K562 (cell line): ENCODE results near the gene RAB31. TPM values are rescaled to one million over a fixed set of nuclear protein-coding genes. Genes with fewer than 3 reads are reported as not detected.

Source experiments
- BCOR ChIP-seq: fragments of 450-650 bp; IDR thresholded peaks from 2 replicates; pipeline ENCODE4 v1.6.1; 2016
- CCAR2 ChIP-seq: fragments of 200-400 bp; formaldehyde crosslinking; IDR thresholded peaks from 2 replicates; pipeline ENCODE4 v1.6.1; 2017; ENCODE audit warnings: mild to moderate bottlenecking, low read depth, low read length
- CREB1 ChIP-seq, 2 experiments: sonication (generic) in 1 of 2; formaldehyde crosslinking in 1 of 2; IDR thresholded peaks; 2 replicates each; pipeline versions ENCODE4 v1.6.1 to v1.8.0; 2012 to 2022; ENCODE audit warnings: inconsistent platforms in 1 of 2, mild to moderate bottlenecking in 1 of 2, missing genetic modification reagents in 1 of 2, moderate library complexity in 1 of 2
- ESRRA ChIP-seq: fragments of 450-650 bp; IDR thresholded peaks from 2 replicates; pipeline ENCODE4 v1.6.1; 2014; ENCODE audit warnings: low read depth, mild to moderate bottlenecking, moderate library complexity, borderline replicate concordance
- PCBP1 ChIP-seq: fragments of 200-400 bp; formaldehyde crosslinking; IDR thresholded peaks from 2 replicates; pipeline ENCODE4 v1.6.1; 2018; ENCODE audit warnings: mild to moderate bottlenecking, low read depth, low read length; ENCODE audit not compliant: poor library complexity, severe bottlenecking
- STAT5B ChIP-seq: fragments of 250-450 bp; sonication (Bioruptor Pico); IDR thresholded peaks from 2 replicates; pipeline ENCODE4 v1.8.0; 2021; ENCODE audit warnings: mild to moderate bottlenecking, inconsistent platforms
- TOE1 ChIP-seq, 2 experiments: fragments of 450-650 bp in 1 of 2; sonication (generic) in 1 of 2; formaldehyde crosslinking in 1 of 2; IDR thresholded peaks; 2 replicates each; pipeline versions ENCODE4 v1.7.1 to v1.8.0; 2016 to 2022; ENCODE audit warnings: borderline replicate concordance in 2 of 2, mild to moderate bottlenecking in 2 of 2, antibody characterized with exemption in 1 of 2, inconsistent platforms in 1 of 2, low read depth in 1 of 2, missing genetic modification reagents in 1 of 2, moderate library complexity in 1 of 2
- ZBED1 ChIP-seq: IDR thresholded peaks from 2 replicates; pipeline ENCODE4 v1.6.1; 2014
- ZNF232 ChIP-seq: sonication (generic); formaldehyde crosslinking; IDR thresholded peaks from 2 replicates; pipeline ENCODE4 v1.8.0; 2022; ENCODE audit warnings: mild to moderate bottlenecking, missing genetic modification reagents
- ZNF408 ChIP-seq: fragments of 250-450 bp; sonication (Bioruptor Pico); IDR thresholded peaks from 2 replicates; pipeline ENCODE4 v1.4.0; 2020; ENCODE audit warnings: low read depth, mild to moderate bottlenecking, moderate library complexity
- ZNF589 ChIP-seq: fragments of 200-800 bp; sonication (Bioruptor generic); IDR thresholded peaks from 2 replicates; pipeline ENCODE4 v1.6.1; 2016; ENCODE audit warnings: low read depth, missing genetic modification characterization, missing compliant biosample characterization
- polyA plus RNA-seq, 8 experiments: library from polyadenylated mRNA; depleted of rRNA in 4 of 8; stranded (reverse) in 5 of 8; unstranded in 3 of 8; fragments of >200 nt; fragmentation: Nextera tagmentation in 2 of 8; fragmentation: Illumina TruSeq in 1 of 8; extraction: Ambion mirVana in 2 of 8; extraction: Trizol in 1 of 8; gene quantifications; 2 replicates each; pipeline versions ENCODE4 v1.2.1 to v1.2.3, GENCODE V29; 2011 to 2014; ENCODE audit warnings: inconsistent platforms in 1 of 8, missing spikeins in 1 of 8
- total RNA-seq, 7 experiments: library from RNA; depleted of rRNA in 6 of 7; stranded (reverse); fragments of >200 nt in 6 of 7; fragmentation: Illumina TruSeq in 2 of 7; extraction: Trizol in 2 of 7; gene quantifications; 2 replicates each; pipeline versions ENCODE4 v1.2.1 to v1.2.3, GENCODE V29; 2011 to 2021; ENCODE audit warnings: low replicate concordance in 1 of 7
- TF ChIP-seq, protein P1 (sequence below): fragments of 250-450 bp; sonication (Bioruptor Pico); IDR thresholded peaks from 2 replicates; pipeline ENCODE4 v1.8.0; 2021; ENCODE audit warnings: borderline replicate concordance, mild to moderate bottlenecking, moderate library complexity; ENCODE audit not compliant: poor library complexity, severe bottlenecking
- TF ChIP-seq, protein P2 (sequence below): fragments of 450-650 bp; IDR thresholded peaks from 2 replicates; pipeline ENCODE4 v1.7.1; 2018; ENCODE audit warnings: mild to moderate bottlenecking, low read depth; ENCODE audit not compliant: partially characterized antibody
- TF ChIP-seq, protein P3 (sequence below): sonication (generic); formaldehyde crosslinking; IDR thresholded peaks from 2 replicates; pipeline ENCODE4 v1.8.0; 2022; ENCODE audit warnings: missing genetic modification reagents, mild to moderate bottlenecking, borderline replicate concordance
- TF ChIP-seq, protein P4 (sequence below): fragments of 250-450 bp; sonication (Bioruptor Pico); IDR thresholded peaks from 2 replicates; pipeline ENCODE4 v1.4.0; 2020

The RAB31 gene
- total and polyA plus RNA-seq, 9 of the 15 experiments (the other 6 are each of a cell fraction or from before 2014, with no cell fraction given), result 20.7 to 70.4 (median 41.3) TPM

DNA sequence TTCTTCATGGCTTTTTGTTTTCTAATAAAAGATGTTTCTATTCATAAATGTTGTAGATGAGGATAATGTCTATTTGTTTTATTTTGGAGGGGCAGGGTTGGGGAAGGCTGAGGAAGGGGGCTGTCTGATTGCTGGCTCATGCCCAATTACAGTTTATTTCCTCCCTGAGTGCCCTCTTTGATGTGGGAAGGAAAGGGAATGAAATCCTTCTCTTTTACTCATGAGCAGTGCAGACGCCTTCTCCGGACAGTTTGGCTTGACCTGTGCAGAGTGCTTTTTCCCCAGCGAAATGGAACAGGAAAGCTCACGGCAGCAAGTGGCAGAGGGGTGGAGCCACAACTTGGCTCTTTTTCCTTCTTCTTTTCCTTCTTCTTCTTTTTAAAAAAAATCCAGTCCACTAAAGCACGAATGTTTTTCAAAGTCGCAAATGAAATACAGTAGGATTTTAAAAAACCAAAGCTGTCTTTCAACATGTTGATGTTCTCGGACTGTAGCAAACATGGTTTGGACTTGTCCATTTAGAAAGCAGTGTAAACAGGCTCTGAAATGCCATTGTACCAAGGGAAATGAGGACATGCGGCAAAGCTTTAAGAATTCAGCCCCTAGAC, 34.5 kb downstream of the RAB31 start (continued):
- TF ChIP-seq ZNF408 (no peak), ZBED1 (no peak), STAT5B (CRISPR knock-in tag) (no peak), BCOR (no peak), PCBP1 (no peak), ZNF589 (CRISPR knock-in tag) (no peak), CCAR2 (no peak), TOE1 (IDR thresholded peaks at IDR 0.05; ENCODE audit: borderline replicate concordance) (no peak), TOE1 (CRISPR knock-in tag; IDR thresholded peaks at IDR 0.05; ENCODE audit: borderline replicate concordance, low read depth) (no peak), CREB1 (IDR thresholded peaks at IDR 0.05) (no peak), CREB1 (CRISPR knock-in tag; IDR thresholded peaks at IDR 0.05) (no peak), ESRRA (no peak), ZNF232 (CRISPR knock-in tag) (no peak)
- TF ChIP-seq, protein P1, sequence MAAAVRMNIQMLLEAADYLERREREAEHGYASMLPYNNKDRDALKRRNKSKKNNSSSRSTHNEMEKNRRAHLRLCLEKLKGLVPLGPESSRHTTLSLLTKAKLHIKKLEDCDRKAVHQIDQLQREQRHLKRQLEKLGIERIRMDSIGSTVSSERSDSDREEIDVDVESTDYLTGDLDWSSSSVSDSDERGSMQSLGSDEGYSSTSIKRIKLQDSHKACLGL (CRISPR knock-in tag), result no peak
- TF ChIP-seq, protein P2, sequence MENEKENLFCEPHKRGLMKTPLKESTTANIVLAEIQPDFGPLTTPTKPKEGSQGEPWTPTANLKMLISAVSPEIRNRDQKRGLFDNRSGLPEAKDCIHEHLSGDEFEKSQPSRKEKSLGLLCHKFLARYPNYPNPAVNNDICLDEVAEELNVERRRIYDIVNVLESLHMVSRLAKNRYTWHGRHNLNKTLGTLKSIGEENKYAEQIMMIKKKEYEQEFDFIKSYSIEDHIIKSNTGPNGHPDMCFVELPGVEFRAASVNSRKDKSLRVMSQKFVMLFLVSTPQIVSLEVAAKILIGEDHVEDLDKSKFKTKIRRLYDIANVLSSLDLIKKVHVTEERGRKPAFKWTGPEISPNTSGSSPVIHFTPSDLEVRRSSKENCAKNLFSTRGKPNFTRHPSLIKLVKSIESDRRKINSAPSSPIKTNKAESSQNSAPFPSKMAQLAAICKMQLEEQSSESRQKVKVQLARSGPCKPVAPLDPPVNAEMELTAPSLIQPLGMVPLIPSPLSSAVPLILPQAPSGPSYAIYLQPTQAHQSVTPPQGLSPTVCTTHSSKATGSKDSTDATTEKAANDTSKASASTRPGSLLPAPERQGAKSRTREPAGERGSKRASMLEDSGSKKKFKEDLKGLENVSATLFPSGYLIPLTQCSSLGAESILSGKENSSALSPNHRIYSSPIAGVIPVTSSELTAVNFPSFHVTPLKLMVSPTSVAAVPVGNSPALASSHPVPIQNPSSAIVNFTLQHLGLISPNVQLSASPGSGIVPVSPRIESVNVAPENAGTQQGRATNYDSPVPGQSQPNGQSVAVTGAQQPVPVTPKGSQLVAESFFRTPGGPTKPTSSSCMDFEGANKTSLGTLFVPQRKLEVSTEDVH, result no peak
- TF ChIP-seq, protein P3, sequence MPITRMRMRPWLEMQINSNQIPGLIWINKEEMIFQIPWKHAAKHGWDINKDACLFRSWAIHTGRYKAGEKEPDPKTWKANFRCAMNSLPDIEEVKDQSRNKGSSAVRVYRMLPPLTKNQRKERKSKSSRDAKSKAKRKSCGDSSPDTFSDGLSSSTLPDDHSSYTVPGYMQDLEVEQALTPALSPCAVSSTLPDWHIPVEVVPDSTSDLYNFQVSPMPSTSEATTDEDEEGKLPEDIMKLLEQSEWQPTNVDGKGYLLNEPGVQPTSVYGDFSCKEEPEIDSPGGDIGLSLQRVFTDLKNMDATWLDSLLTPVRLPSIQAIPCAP, result no peak
- TF ChIP-seq, protein P4, sequence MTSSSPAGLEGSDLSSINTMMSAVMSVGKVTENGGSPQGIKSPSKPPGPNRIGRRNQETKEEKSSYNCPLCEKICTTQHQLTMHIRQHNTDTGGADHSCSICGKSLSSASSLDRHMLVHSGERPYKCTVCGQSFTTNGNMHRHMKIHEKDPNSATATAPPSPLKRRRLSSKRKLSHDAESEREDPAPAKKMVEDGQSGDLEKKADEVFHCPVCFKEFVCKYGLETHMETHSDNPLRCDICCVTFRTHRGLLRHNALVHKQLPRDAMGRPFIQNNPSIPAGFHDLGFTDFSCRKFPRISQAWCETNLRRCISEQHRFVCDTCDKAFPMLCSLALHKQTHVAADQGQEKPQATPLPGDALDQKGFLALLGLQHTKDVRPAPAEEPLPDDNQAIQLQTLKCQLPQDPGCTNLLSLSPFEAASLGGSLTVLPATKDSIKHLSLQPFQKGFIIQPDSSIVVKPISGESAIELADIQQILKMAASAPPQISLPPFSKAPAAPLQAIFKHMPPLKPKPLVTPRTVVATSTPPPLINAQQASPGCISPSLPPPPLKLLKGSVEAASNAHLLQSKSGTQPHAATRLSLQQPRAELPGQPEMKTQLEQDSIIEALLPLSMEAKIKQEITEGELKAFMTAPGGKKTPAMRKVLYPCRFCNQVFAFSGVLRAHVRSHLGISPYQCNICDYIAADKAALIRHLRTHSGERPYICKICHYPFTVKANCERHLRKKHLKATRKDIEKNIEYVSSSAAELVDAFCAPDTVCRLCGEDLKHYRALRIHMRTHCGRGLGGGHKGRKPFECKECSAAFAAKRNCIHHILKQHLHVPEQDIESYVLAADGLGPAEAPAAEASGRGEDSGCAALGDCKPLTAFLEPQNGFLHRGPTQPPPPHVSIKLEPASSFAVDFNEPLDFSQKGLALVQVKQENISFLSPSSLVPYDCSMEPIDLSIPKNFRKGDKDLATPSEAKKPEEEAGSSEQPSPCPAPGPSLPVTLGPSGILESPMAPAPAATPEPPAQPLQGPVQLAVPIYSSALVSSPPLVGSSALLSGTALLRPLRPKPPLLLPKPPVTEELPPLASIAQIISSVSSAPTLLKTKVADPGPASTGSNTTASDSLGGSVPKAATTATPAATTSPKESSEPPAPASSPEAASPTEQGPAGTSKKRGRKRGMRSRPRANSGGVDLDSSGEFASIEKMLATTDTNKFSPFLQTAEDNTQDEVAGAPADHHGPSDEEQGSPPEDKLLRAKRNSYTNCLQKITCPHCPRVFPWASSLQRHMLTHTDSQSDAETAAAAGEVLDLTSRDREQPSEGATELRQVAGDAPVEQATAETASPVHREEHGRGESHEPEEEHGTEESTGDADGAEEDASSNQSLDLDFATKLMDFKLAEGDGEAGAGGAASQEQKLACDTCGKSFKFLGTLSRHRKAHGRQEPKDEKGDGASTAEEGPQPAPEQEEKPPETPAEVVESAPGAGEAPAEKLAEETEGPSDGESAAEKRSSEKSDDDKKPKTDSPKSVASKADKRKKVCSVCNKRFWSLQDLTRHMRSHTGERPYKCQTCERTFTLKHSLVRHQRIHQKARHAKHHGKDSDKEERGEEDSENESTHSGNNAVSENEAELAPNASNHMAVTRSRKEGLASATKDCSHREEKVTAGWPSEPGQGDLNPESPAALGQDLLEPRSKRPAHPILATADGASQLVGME (CRISPR knock-in tag), result no peak
